ENCODE measurements around the gene C1QTNF12. TPM values are rescaled to one million over a fixed set of nuclear protein-coding genes. Genes with fewer than 3 reads are reported as not detected.

Gene C1QTNF12
- polyA plus RNA-seq, 1 of the 3 experiments (the other 2 are of a cell fraction), result 0.59 TPM

GRCh38 chr1:1200876-1201810, 45.4 kb downstream of the C1QTNF12 start:
- no peaks in the 10 kb centered on the region for H3K9me3 ChIP-seq
- peak; percentile 76 for DNase-seq
- no peaks in the 10 kb centered on the region for H3K27me3 ChIP-seq (ENCODE audit: insufficient read depth)
- TF ChIP-seq EZH2phosphoT487 (IDR thresholded peaks at IDR 0.05; ENCODE audit: borderline replicate concordance, low read depth) (no peak), TAF1 (IDR thresholded peaks at IDR 0.05; ENCODE audit: borderline replicate concordance, low read depth, low read length) (no peak), ELF1 (IDR thresholded peaks at IDR 0.05) (no peak), MAX (IDR thresholded peaks at IDR 0.05; ENCODE audit: low read depth) (no peak), POLR2AphosphoS5 (IDR thresholded peaks at IDR 0.05; ENCODE audit: low read depth, low read length) (no peak)
- TF ChIP-seq, protein P1, sequence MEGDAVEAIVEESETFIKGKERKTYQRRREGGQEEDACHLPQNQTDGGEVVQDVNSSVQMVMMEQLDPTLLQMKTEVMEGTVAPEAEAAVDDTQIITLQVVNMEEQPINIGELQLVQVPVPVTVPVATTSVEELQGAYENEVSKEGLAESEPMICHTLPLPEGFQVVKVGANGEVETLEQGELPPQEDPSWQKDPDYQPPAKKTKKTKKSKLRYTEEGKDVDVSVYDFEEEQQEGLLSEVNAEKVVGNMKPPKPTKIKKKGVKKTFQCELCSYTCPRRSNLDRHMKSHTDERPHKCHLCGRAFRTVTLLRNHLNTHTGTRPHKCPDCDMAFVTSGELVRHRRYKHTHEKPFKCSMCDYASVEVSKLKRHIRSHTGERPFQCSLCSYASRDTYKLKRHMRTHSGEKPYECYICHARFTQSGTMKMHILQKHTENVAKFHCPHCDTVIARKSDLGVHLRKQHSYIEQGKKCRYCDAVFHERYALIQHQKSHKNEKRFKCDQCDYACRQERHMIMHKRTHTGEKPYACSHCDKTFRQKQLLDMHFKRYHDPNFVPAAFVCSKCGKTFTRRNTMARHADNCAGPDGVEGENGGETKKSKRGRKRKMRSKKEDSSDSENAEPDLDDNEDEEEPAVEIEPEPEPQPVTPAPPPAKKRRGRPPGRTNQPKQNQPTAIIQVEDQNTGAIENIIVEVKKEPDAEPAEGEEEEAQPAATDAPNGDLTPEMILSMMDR (IDR thresholded peaks at IDR 0.05), result no peak
- TF ChIP-seq, protein P2, sequence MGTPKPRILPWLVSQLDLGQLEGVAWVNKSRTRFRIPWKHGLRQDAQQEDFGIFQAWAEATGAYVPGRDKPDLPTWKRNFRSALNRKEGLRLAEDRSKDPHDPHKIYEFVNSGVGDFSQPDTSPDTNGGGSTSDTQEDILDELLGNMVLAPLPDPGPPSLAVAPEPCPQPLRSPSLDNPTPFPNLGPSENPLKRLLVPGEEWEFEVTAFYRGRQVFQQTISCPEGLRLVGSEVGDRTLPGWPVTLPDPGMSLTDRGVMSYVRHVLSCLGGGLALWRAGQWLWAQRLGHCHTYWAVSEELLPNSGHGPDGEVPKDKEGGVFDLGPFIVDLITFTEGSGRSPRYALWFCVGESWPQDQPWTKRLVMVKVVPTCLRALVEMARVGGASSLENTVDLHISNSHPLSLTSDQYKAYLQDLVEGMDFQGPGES (IDR thresholded peaks at IDR 0.05; ENCODE audit: low read depth, low read length), result no peak
- no peak overlapping the region for H2AFZ ChIP-seq (ENCODE audit: low read depth)
- CTCF ChIA-PET, result interaction anchor here (1.2 to 1.3 kb wide), 2 partner anchors 19 to 79 kb away, joined by 3 read pairs; no protein-coding TSS in a partner anchor
- H3K4me3 ChIP-seq (ENCODE audit: low read depth in 2 of 2, low read length in 1 of 2), result peak overlapping the region in 1 of 2 experiments; percentile 19; a peak in 1 of 4 replicates
- peak overlapping the region; percentile 59; the same call in 1 of the 2 replicates for H3K4me2 ChIP-seq
- H3K4me1 ChIP-seq (ENCODE audit: control insufficient read depth in 1 of 2, insufficient read depth in 2 of 2, low read depth in 1 of 2, low read length in 1 of 2), result peaks cover 0 to 3% of the 10 kb centered on the region in 2 experiments; a peak in 1 of 4 replicates
- no peaks in the 10 kb centered on the region for H3F3A ChIP-seq (replicated peaks; ENCODE audit: insufficient read depth)
- H3K9ac ChIP-seq, result no peak overlapping the region
- H3K79me2 ChIP-seq (ENCODE audit: insufficient read depth), result no peaks in the 10 kb centered on the region
- no peaks in the 10 kb centered on the region for H3K9me2 ChIP-seq
- POLR2A ChIA-PET, result no interaction called here
- no peaks in the 10 kb centered on the region for H4K20me1 ChIP-seq (ENCODE audit: insufficient read depth)
- no peaks in the 10 kb centered on the region for H3K36me3 ChIP-seq (replicated peaks in 1 of 2; ENCODE audit: control insufficient read depth in 1 of 2, insufficient read depth in 2 of 2, low read length in 1 of 2)
- no peak overlapping the region for H3K27ac ChIP-seq (ENCODE audit: low read depth in 2 of 2, low read length in 1 of 2)
- WGBS (ENCODE audit: low lambda C conversion rate), result no CpG with 5 or more reads among the region's 109 CpGs

DNA sequence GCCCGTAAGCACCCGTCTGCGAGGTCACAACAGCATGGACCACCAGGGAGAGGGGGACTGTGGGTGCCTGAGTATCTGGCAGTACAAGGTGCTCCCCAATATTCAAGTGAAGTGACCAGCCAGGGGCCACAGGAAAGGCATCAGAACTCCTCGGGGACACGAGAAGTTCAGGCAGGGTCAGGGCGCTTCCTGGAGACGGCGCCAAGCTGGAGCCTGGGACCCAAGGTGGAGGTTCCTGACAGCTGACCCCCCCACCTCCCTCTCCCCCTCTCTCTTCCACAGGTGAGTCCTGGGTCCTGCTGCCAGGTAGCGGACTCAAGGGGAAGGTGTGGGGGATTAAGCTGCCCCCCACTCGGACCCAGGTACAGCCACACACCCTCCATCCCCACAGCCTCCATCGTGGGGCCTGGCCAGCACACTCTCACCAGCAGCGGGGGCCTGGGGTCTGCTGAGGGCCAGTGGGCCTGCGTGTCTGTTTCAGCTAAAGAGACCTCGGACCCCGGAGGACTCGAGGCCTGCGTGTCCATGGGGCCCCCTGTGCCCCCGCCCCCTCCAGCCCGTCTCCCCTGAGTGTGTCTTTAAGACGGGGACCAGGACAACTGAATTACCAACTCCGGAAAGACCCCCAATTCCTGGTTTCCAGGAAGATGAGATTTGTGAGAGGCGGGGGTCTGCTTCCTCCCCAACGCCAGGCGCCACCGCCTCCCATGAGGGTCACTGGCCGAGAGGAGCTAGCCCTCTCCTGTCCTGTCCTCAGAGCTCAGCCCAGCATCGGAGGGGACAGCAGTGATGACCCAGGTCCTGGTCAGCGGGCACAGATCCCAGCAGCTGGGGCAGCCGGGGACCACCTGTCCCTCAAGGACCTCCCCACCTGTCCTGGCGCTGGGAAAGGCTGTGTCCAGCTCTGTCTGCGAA, 46.3 kb downstream of the C1QTNF12 start:
- H3K4me3 ChIP-seq (ENCODE audit: low read depth in 2 of 2, low read length in 1 of 2), result no peak overlapping the region
- H3K27me3 ChIP-seq (ENCODE audit: insufficient read depth), result no peaks in the 10 kb centered on the region
- no peaks in the 10 kb centered on the region for H3K79me2 ChIP-seq (ENCODE audit: insufficient read depth)
- H2AFZ ChIP-seq (ENCODE audit: low read depth), result no peak overlapping the region
- H3K4me1 ChIP-seq (ENCODE audit: control insufficient read depth in 1 of 2, insufficient read depth in 2 of 2, low read depth in 1 of 2, low read length in 1 of 2), result peaks cover 0 to 3% of the 10 kb centered on the region in 2 experiments; a peak in 1 of 4 replicates
- ChIA-PET POLR2A (no interaction called here), CTCF (interaction anchor here (1.0 to 2.2 kb wide), 4 partner anchors 18 to 92 kb away, joined by 3 to 5 read pairs (median 3); no protein-coding TSS in a partner anchor)
- H3K9ac ChIP-seq, result no peak overlapping the region
- peak; percentile 56 for DNase-seq
- 57% methylated on average over 21 of the region's 31 CpGs for WGBS (ENCODE audit: low lambda C conversion rate)
- TF ChIP-seq FOXJ3 (CRISPR knock-in tag; IDR thresholded peaks at IDR 0.05), result no peak
- TF ChIP-seq, protein P2 (IDR thresholded peaks at IDR 0.05; ENCODE audit: low read depth, low read length), result no peak
- TF ChIP-seq TAF1 (IDR thresholded peaks at IDR 0.05; ENCODE audit: borderline replicate concordance, low read depth, low read length), result no peak
- TF ChIP-seq MAX (IDR thresholded peaks at IDR 0.05; ENCODE audit: low read depth), result no peak
- TF ChIP-seq RCOR1 (IDR thresholded peaks at IDR 0.05; ENCODE audit: low read length), result no peak
- TF ChIP-seq USF2 (IDR thresholded peaks at IDR 0.05; ENCODE audit: borderline replicate concordance, low read depth, low read length), result no peak
- TF ChIP-seq YY1 (IDR thresholded peaks at IDR 0.05; ENCODE audit: low read depth), result no peak
- TF ChIP-seq PBX3 (IDR thresholded peaks at IDR 0.05), result no peak
- TF ChIP-seq GATA2 (CRISPR knock-in tag; IDR thresholded peaks at IDR 0.05), result no peak
- H3K27ac ChIP-seq (ENCODE audit: low read depth in 2 of 2, low read length in 1 of 2), result no peak overlapping the region
- no peaks in the 10 kb centered on the region for H3K9me2 ChIP-seq
- H3F3A ChIP-seq (replicated peaks; ENCODE audit: insufficient read depth), result no peaks in the 10 kb centered on the region
- no peaks in the 10 kb centered on the region for H3K36me3 ChIP-seq (replicated peaks in 1 of 2; ENCODE audit: control insufficient read depth in 1 of 2, insufficient read depth in 2 of 2, low read length in 1 of 2)
- H4K20me1 ChIP-seq (ENCODE audit: insufficient read depth), result no peaks in the 10 kb centered on the region
- H3K9me3 ChIP-seq, result no peaks in the 10 kb centered on the region
- H3K4me2 ChIP-seq, result no peak overlapping the region

All from SK-N-SH (cell line).